SK-N-SH treated with all-trans-retinoic acid at 6 μM for 48 hours (cell line): Measurements from ENCODE around the gene DDX1.

ENCODE experiments used
- ARNTL ChIP-seq: fragments of 450-650 bp; formaldehyde crosslinking; IDR thresholded peaks from 2 replicates; pipeline ENCODE4 v1.5.0; 2020; ENCODE audit warnings: low read depth, mild to moderate bottlenecking, moderate library complexity, borderline replicate concordance
- BACH2 ChIP-seq: fragments of 250-450 bp; sonication (Bioruptor Pico); IDR thresholded peaks from 2 replicates; pipeline ENCODE4 v1.9.0; 2021; ENCODE audit warnings: mild to moderate bottlenecking, borderline replicate concordance
- CSRNP3 ChIP-seq: fragments of 250-450 bp; sonication (Bioruptor Pico); IDR thresholded peaks from 2 replicates; pipeline ENCODE4 v1.5.1; 2021; ENCODE audit warnings: mild to moderate bottlenecking, moderate library complexity
- GLIS3 ChIP-seq: fragments of 250-450 bp; sonication (Bioruptor Pico); IDR thresholded peaks from 2 replicates; pipeline ENCODE4 v1.5.0; 2020; ENCODE audit warnings: mild to moderate bottlenecking, moderate library complexity
- ISL1 ChIP-seq: fragments of 250-450 bp; sonication (Bioruptor Pico); IDR thresholded peaks from 2 replicates; pipeline ENCODE4 v2.1.2; 2022; ENCODE audit warnings: mild to moderate bottlenecking, moderate library complexity
- PATZ1 ChIP-seq: fragments of 250-450 bp; sonication (Bioruptor Pico); IDR thresholded peaks from 2 replicates; pipeline ENCODE4 v1.8.0; 2020; ENCODE audit warnings: mild to moderate bottlenecking, moderate library complexity, borderline replicate concordance
- POU6F1 ChIP-seq: fragments of 250-450 bp; sonication (Bioruptor Pico); IDR thresholded peaks from 2 replicates; pipeline ENCODE4 v1.8.0; 2021; ENCODE audit warnings: low read depth, mild to moderate bottlenecking, moderate library complexity, borderline replicate concordance
- PPARA ChIP-seq: fragments of 250-450 bp; sonication (Bioruptor Pico); IDR thresholded peaks from 2 replicates; pipeline ENCODE4 v1.5.0; 2020; ENCODE audit warnings: mild to moderate bottlenecking, borderline replicate concordance
- RARB ChIP-seq: fragments of 250-450 bp; sonication (Bioruptor Pico); IDR thresholded peaks from 2 replicates; pipeline ENCODE4 v1.8.0; 2021; ENCODE audit warnings: mild to moderate bottlenecking, moderate library complexity
- TOX ChIP-seq: fragments of 250-450 bp; sonication (Bioruptor Pico); IDR thresholded peaks from 2 replicates; pipeline ENCODE4 v1.8.0; 2021; ENCODE audit warnings: mild to moderate bottlenecking, moderate library complexity, borderline replicate concordance
- TSHZ2 ChIP-seq: fragments of 250-450 bp; sonication (Bioruptor Pico); IDR thresholded peaks from 2 replicates; pipeline ENCODE4 v1.5.0; 2020; ENCODE audit warnings: mild to moderate bottlenecking, moderate library complexity
- ZC3H10 ChIP-seq: fragments of 250-450 bp; sonication (Bioruptor Pico); IDR thresholded peaks from 2 replicates; pipeline ENCODE4 v1.5.1; 2021; ENCODE audit warnings: mild to moderate bottlenecking, moderate library complexity
- ZFP30 ChIP-seq: fragments of 450-650 bp; formaldehyde crosslinking; IDR thresholded peaks from 2 replicates; pipeline ENCODE4 v1.5.0; 2022; ENCODE audit warnings: mild to moderate bottlenecking, moderate library complexity

GRCh38 chr2:15622614-15623480 lies 31.2 kb downstream of the DDX1 start:
- TF ChIP-seq PPARA (CRISPR knock-in tag) (no peak), ISL1 (CRISPR knock-in tag) (no peak), ZC3H10 (CRISPR knock-in tag) (no peak), GLIS3 (CRISPR knock-in tag) (no peak), POU6F1 (CRISPR knock-in tag) (no peak), PATZ1 (CRISPR knock-in tag) (no peak), ZFP30 (CRISPR knock-in tag) (no peak), BACH2 (CRISPR knock-in tag) (no peak), CSRNP3 (CRISPR knock-in tag) (no peak), RARB (CRISPR knock-in tag) (no peak), ARNTL (CRISPR knock-in tag) (no peak), TSHZ2 (CRISPR knock-in tag) (no peak), TOX (CRISPR knock-in tag) (no peak)
